ENCODE data around the gene ZNF860. TPM values are rescaled to one million over a fixed set of nuclear protein-coding genes. Genes with fewer than 3 reads are reported as not detected.
A peak's percentile ranks its signal among the peaks of the same experiment; 100 is the strongest.

The ZNF860 gene
- total and polyA plus RNA-seq, 2 donors (not counting 3 experiments of a cell fraction or from before 2014, with no cell fraction given) = 0.19 to 0.73 TPM

- peaks cover 51% of the 10 kb centered on the region for H3K79me2 ChIP-seq (ENCODE audit: control insufficient read depth, insufficient read depth, low read length)
- H3K4me1 ChIP-seq (ENCODE audit: control insufficient read depth, extremely low read depth, insufficient read depth, low read length) = peaks cover 37% of the 10 kb centered on the region
- POLR2A ChIA-PET = no interaction called here
- H3K9me1 ChIP-seq (replicated peaks; ENCODE audit: control insufficient read depth, extremely low read depth, insufficient read depth, low read length) = no peaks in the 10 kb centered on the region
- peak overlapping the region in 1 of 3 experiments; percentile 24 for H3K4me3 ChIP-seq (replicated peaks in 1 of 3; ENCODE audit: insufficient read depth in 1 of 3, low read depth in 1 of 3, low read length in 3 of 3)
- TF ChIP-seq POLR2A (IDR thresholded peaks at IDR 0.05; ENCODE audit: low read depth, low read length) (no peak), POLR2AphosphoS5 (IDR thresholded peaks at IDR 0.05; ENCODE audit: insufficient read depth, low read depth, low read length) (peak; percentile 51), FOS (IDR thresholded peaks at IDR 0.05; ENCODE audit: borderline replicate concordance, insufficient read depth, low read length) (no peak)
- H3K36me3 ChIP-seq (ENCODE audit: control insufficient read depth in 2 of 2, extremely low read depth in 1 of 2, insufficient read depth in 2 of 2, low read length in 2 of 2) = no peaks in the 10 kb centered on the region
- H3K4me2 ChIP-seq (ENCODE audit: insufficient read depth, low read length) = peak overlapping the region; percentile 80
- FAIRE-seq (peak; percentile 48), DNase-seq (ENCODE audit: low read depth, low spot score) (peak; percentile 57)
- H3K9me3 ChIP-seq (replicated peaks; ENCODE audit: control insufficient read depth, insufficient read depth, low read length) = no peaks in the 10 kb centered on the region
- peak overlapping the region; percentile 25 for H3K9ac ChIP-seq (replicated peaks; ENCODE audit: extremely low read depth, insufficient read depth, low read length)
- no peaks in the 10 kb centered on the region for H3K27me3 ChIP-seq (ENCODE audit: control insufficient read depth in 2 of 2, insufficient read depth in 2 of 2, low read length in 2 of 2)
- H2AFZ ChIP-seq (ENCODE audit: low read depth, low read length) = no peak overlapping the region
- no TSS peak for BruUV-seq (replicated peaks)
- intact Hi-C loops (cut with micrococcal nuclease) = loop anchor here (1.0 to 5.0 kb wide), 3 partner anchors 12 to 173 kb away; partner anchors contain the start of genes OSBPL10 and ZNF860
- CTCF ChIA-PET = interaction anchor here (0.6 to 2.0 kb wide), 5 partner anchors 10 to 175 kb away, joined by 3 to 7 read pairs (median 5); partner anchors contain the start of genes OSBPL10 and ZNF860
- H3K27ac ChIP-seq (ENCODE audit: insufficient read depth, low read depth, low read length) = peak overlapping the region; percentile 62
- dilution Hi-C loops (cut with MboI; ENCODE audit: extremely low pct_ligation_motif_present, low sequenced_read_pairs) = no loop called here
- H4K20me1 ChIP-seq (replicated peaks; ENCODE audit: control insufficient read depth, extremely low read depth, insufficient read depth, low read length) = no peaks in the 10 kb centered on the region
Measured at GRCh38 chr3:31968927-31969418, 12.6 kb upstream of the ZNF860 start.

DNA sequence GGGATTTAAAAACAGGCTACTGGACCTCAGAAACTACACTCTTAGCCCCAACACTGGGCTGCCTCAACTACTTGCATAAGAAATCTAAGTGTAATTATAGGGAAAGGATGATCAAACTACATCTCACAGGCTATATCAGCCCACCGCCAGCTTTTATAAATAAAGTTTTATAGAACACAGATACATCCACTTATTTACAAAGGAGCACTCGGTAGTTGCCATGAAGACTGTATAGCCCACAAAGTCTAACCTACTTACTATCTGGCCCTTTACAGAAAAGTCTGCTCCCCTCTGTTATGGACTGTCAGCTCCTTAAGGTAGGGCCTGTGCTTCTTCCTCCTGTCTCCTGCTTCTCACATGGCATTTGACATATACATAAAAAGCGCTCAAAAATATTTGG lies 9.9 kb upstream of the ZNF860 start:
- dilution Hi-C loops (cut with MboI; ENCODE audit: extremely low pct_ligation_motif_present, low sequenced_read_pairs) = no loop called here

More for the DNA sequence above, 9.9 kb upstream of the ZNF860 start:
- intact Hi-C loops (cut with micrococcal nuclease) = no loop called here
- Histone ChIP-seq H3K4me3 (replicated peaks in 1 of 3; ENCODE audit: insufficient read depth in 1 of 3, low read depth in 1 of 3, low read length in 3 of 3) (no peak overlapping the region), H3K4me2 (ENCODE audit: insufficient read depth, low read length) (no peak overlapping the region), H2AFZ (ENCODE audit: low read depth, low read length) (no peak overlapping the region), H4K20me1 (replicated peaks; ENCODE audit: control insufficient read depth, extremely low read depth, insufficient read depth, low read length) (no peaks in the 10 kb centered on the region), H3K36me3 (ENCODE audit: control insufficient read depth in 2 of 2, extremely low read depth in 1 of 2, insufficient read depth in 2 of 2, low read length in 2 of 2) (no peaks in the 10 kb centered on the region), H3K9me3 (replicated peaks; ENCODE audit: control insufficient read depth, insufficient read depth, low read length) (no peaks in the 10 kb centered on the region), H3K9me1 (replicated peaks; ENCODE audit: control insufficient read depth, extremely low read depth, insufficient read depth, low read length) (no peaks in the 10 kb centered on the region), H3K9ac (replicated peaks; ENCODE audit: extremely low read depth, insufficient read depth, low read length) (no peak overlapping the region), H3K4me1 (ENCODE audit: control insufficient read depth, extremely low read depth, insufficient read depth, low read length) (peaks cover 37% of the 10 kb centered on the region), H3K79me2 (ENCODE audit: control insufficient read depth, insufficient read depth, low read length) (peaks cover 47% of the 10 kb centered on the region), H3K27me3 (ENCODE audit: control insufficient read depth in 2 of 2, insufficient read depth in 2 of 2, low read length in 2 of 2) (no peaks in the 10 kb centered on the region), H3K27ac (ENCODE audit: insufficient read depth, low read depth, low read length) (no peak overlapping the region)
- DNase-seq (ENCODE audit: low read depth, low spot score) (no peak), FAIRE-seq (no peak)
- ChIA-PET POLR2A (interaction anchor here (0.6 kb wide), 1 partner anchor 9 kb away, joined by 3 read pairs; no protein-coding TSS in a partner anchor), CTCF (interaction anchor here (0.6 to 1.1 kb wide), 3 partner anchors 9 to 12 kb away, joined by 3 read pairs; no protein-coding TSS in a partner anchor)
- no peak for TF ChIP-seq MYC (IDR thresholded peaks at IDR 0.05; ENCODE audit: low read depth, low read length)
- no peak for TF ChIP-seq CTCF (IDR thresholded peaks at IDR 0.05; ENCODE audit: extremely low read depth in 1 of 2, insufficient read depth in 1 of 2, low read depth in 1 of 2, low read length in 2 of 2)
- TF ChIP-seq POLR2A (IDR thresholded peaks at IDR 0.05; ENCODE audit: low read depth, low read length) = no peak
- TF ChIP-seq FOS (IDR thresholded peaks at IDR 0.05; ENCODE audit: borderline replicate concordance, insufficient read depth, low read length) = no peak
- TF ChIP-seq POLR2AphosphoS5 (IDR thresholded peaks at IDR 0.05; ENCODE audit: insufficient read depth, low read depth, low read length) = no peak
- no peak for TF ChIP-seq JUN (IDR thresholded peaks at IDR 0.05; ENCODE audit: borderline replicate concordance, insufficient read depth, insufficient read length, low read depth)
- TF ChIP-seq EZH2 (IDR thresholded peaks at IDR 0.05; ENCODE audit: borderline replicate concordance, low read depth, low read length, severe bottlenecking) = no peak
- TF ChIP-seq GATA2 (IDR thresholded peaks at IDR 0.05; ENCODE audit: insufficient read depth, insufficient read length, low read depth, low read length) = no peak
- TF ChIP-seq MAX (IDR thresholded peaks at IDR 0.05; ENCODE audit: insufficient read depth, insufficient read length) = no peak
- BruUV-seq (replicated peaks) = no TSS peak

All from endothelial cell of umbilical vein (primary cell).